ENCODE data around the gene APC.

The APC gene

DNA sequence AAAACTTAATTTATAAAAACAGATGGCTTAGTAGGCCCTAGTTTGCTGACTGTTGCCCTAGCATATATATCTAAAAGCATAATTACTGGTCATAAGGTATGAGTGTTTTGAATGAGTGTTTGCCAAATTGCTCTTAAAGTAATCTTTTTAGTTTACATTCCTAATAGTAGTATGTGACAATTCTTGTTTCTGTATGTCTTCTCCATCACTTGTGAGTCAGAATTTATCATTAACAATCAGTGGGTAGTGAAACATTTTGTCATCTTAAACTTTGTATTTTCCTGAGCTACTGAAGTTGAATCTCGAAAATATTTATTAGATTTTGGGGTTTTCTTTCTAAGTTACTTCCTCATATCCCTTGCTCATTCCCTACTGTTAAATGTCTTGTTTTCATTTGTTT lies 49.6 kb downstream of the APC start:
- no peak for DNase-seq (ENCODE audit: low spot score)

DNA sequence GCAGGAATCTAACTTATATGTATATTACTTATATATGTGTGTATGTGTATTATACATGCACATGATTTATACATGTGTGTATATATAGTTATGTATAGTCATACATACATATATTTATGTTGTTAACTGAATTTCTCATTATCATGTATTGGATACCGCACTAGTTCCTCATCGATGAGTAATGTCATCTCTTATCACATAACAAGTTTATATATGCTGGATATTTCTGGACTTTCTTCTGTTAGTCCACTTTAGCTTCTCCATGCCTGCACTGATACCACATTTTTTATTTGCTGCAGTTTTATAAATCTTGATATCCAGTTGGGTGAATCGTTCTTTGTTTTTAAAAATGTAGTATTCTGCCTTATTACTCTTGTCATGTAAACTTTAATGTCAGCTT lies 50.2 kb downstream of the APC start:
- no peak for DNase-seq (ENCODE audit: low spot score)

DNA sequence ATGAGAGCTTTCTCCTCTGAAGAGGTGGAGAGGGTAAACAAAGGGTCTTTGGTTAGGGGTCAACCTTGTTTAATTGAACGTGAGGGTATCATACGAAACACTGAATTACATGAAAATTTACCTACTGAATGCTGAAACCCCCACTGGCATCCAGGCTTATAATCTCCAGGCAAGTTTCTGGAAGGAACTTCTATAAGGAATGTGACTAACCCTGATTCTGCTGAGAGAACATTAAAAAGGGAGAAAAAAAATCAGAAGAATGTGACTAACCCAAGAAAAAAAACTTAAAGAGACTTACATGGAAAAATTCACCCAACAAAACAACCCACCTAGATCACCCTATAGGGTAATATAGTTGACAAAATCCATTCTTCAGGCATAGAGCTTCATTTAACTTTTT lies 55.5 kb downstream of the APC start:
- no peak for DNase-seq (ENCODE audit: low spot score)

DNA sequence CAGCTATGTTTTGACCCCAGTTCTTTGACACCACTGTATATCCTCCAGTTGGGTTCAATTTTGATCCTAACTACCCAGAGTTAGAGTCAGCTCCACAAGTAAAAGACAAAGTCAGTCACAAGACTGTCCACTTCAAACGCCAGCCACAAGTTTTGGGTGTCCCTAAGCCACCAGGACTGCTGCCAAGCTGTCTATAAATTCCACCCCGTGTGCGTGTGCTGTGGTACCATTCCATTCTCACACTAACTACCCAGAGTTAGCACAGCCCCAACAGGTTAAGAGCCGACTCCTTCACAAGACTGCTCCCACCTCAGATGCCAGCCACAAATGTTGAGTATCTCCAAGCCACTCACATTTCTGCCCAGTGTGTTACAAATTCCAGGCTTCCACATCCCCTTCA lies 56.7 kb downstream of the APC start:
- DNase-seq (ENCODE audit: low spot score) = no peak

DNA sequence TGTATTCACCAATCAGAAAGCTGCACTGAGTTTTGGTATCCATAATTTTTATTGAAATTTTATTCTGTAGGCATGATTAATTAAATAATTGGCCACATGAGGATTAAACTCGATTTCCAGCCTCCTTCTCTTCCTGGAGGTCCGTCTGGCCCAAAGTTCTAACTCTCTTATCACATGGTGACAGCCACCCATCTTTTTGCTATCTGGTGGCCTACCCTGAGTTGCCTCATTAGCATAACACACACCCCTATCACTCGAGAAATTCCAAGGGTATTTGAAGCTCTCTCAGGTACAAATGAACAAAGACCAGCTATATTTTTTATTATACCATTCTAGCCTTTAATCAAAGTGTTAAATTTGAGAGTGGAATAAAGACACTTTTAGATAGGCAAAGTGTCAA lies 57.7 kb downstream of the APC start:
- DNase-seq (ENCODE audit: low spot score) = no peak

DNA sequence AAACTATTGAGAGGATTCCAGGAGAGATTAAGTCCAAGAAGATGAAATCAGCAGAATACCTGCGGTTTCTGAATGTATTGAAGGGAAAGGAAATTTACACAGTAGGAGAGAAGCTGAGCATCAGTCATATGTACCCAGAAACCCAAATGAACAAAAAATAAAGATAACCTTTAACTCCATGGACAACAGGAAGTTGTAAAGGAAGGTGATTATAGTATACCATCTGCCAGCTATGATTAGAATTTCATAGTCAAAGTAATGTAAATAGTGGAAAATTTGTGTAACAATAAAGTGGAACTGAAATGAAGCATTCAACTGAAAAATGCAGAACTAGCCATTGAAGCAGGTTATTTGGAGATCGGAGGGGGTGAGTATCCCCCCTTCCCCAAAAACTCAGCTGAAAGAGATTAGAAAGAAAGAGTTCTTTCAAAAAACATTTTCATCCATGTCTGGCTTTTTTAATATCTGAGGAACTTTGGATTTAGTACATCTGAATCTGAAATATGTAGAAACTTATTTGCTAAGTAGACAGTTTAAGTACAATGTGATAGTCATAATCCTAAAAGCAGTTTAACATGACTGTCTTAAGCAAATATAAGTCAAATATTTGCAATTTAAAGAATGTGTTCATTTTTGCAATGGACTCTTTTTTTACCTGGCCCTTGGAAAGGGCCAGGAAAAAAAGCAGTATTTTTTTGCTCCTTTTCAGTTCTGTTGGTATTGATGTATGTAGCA lies 58.4 kb downstream of the APC start:
- no peak for DNase-seq (ENCODE audit: low spot score)

DNA sequence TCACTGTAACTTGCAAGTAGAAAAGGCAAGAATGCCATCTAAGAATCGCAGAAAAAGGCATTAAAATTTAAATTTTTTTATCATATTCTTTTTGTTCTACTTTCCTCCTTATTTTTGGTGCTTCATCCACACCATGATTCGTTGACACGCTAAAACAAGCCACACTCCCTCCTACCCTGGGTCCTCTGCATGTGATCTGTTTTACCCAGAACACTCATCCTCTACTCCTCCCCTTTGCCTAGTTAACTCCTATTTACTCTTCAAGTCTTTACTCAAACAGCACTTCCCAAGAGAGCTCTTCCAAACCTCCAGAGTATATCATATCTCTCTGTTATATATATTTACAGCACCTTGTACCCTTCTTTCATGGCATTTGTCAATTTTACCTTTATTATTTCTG lies 62.0 kb downstream of the APC start:
- DNase-seq (ENCODE audit: low spot score) = no peak

DNA sequence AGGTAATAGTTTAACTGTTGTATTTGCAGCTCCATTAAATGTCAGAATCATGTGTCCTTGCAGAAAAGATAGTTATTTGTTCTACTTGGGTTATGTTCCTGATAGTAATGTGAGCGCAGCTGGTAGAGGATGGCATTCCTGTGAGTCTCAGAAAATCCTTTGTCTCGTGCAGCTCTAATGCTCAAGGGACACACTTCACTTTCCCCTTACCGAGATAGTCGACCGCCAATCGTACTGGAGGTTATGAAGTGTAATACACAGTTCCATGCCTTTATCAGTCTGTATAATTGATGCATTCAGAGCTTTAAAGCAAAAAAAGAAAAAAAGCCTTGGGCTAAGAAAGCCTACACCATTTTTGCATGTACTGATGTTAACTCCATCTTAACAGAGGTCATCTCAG lies 63.2 kb downstream of the APC start:
- no peak for DNase-seq (ENCODE audit: low spot score)

DNA sequence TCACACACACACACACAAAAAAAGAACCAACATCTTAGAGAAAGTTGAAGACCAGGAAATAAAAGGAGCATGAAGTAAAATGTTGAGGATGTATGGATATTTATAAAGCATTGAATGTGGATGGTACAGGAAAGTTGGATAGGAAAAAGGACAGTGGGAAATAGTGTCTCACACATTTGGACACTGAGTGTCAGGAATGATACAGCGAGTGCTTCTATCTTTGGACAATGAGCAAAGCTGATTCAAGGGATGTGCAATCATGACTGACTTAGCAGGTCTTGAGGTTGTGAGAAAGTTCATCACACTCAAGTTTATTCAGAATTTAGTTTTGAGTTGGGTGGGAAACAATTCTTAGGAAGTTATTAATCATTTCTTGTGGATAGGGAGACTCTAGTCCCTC lies 73.3 kb downstream of the APC start:
- no peak for DNase-seq (ENCODE audit: low spot score)

DNA sequence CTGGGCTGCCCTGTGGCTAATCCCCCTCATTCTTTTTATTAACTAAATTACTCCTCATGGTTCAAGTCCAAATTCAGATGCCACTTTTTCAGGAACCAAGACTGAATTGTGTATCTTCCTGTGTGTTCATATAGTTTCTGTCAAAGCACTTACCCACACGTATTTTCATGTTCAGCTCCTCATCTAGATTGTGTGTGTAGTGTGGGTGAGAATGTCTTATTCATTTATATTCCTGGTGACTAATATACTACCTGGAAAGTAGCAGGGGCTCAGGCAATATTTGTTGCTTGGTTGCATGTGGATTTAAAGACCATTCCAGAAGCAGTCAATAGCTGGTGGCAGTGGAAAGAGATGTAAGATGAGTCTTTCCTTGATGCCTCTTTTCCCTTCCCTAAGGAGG lies 74.9 kb downstream of the APC start:
- DNase-seq (ENCODE audit: low spot score) = no peak

DNA sequence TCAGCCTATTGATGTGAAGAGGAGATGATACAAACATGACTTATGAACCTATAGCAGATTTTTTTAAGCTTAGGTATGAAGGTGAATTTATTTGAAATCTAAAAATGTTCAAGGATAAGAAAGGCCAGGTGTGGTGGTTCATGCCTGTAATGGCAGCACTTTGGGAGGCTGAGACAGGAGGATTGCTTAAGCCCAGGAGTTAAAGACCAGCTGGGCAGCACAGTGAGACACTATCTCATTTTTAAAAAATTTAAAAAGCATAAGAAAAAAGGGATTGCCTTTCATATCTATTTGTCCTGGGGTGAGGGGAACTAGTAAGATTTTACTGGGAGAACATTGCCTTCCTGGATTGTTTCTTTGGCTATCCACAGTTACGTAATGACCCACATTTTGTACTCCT lies 82.6 kb downstream of the APC start:
- DNase-seq (ENCODE audit: low spot score) = no peak

DNA sequence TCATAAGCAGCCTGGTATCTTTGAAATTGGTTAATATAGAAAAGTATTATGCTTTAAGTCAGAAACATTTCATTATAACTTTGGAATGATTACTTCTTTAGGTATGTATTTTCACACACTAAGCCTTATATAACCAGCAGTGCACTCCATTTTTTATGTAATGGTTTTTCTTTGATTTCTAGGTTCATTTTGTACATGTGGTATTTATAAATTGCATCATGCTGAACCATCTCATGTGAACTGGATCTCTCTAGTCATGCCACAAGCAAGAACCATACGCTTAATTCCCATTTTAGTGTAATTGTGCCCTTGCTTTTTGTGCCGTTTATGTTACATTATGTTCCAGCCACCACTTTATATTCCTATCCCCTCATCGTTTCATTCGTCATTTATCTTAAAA lies 84.8 kb downstream of the APC start:
- DNase-seq (ENCODE audit: low spot score) = no peak

DNA sequence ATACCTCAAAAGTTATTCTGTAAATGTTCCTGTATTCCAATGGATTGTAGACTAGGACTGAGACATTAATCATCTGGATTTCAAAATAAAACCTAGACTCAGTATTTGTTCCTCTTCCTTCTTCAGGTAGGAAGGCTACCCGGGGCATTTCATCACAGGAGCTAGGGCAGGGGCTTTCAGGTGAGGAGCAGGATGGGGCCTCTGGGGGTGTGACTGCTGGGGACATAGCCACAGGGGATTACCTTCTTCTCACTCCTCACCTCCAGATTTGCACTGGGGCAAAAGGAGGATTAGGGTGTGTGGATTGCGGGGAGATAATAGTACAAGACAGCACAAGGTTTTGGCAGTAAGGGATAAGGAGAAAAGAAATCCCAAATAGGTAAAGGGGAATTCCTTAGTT lies 85.5 kb downstream of the APC start:
- DNase-seq (ENCODE audit: low spot score) = no peak

DNA sequence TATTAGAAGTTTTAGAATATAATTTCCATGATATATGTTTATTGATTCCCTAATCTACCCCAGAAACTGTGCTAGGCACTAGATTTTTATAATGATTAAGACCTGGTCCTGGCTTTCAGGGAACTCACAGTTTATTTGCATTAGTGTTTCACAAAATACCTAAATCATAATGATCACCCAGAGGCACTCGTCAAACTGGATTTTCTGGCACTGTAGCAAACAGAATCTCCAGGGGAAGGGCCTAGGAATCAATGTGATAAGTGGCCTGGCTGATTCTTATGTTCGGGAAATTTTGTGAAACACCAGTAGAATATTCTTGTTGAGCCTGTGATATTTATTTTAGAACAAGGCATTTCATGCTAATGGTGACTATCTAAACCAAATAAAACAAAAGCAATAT lies 86.0 kb downstream of the APC start:
- no peak for DNase-seq (ENCODE audit: low spot score)

DNA sequence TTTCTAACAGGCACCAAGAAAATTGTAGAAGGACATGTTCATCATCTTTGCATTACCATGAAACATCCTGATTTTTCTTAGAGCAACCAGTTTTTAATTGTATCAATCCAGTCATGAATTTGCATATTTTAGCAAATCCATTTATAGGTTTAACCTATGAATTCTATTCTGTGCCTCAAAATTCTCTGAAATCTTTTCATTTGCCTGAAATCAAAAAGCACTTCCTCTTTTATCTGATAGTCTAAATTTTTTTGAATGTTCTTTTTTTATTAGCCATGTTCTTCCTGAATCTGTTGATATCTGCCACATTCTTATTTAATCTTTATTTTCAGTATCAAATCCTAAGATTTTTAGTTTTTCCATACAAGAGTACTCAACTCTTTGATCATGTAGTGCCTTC lies 86.5 kb downstream of the APC start:
- DNase-seq (ENCODE audit: low spot score) = no peak

DNA sequence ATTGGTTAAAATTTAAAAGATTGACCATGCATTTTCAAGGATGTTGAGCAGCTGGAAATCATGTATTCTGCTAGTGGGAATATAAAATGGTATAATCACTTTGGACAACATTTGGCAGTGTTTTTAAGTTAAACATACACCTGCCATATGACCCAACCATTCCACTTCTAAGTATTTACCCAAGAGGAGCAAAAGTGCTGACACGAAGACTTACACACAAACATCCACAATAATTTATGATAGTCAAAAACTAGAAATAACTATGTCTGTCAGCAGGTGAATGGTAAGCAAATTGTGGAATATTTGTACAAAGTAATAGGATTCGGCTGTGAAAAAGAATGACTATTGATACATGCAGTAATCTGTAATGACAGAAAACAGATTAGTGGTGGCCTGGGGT lies 92.7 kb downstream of the APC start:
- DNase-seq (ENCODE audit: low spot score) = no peak

DNA sequence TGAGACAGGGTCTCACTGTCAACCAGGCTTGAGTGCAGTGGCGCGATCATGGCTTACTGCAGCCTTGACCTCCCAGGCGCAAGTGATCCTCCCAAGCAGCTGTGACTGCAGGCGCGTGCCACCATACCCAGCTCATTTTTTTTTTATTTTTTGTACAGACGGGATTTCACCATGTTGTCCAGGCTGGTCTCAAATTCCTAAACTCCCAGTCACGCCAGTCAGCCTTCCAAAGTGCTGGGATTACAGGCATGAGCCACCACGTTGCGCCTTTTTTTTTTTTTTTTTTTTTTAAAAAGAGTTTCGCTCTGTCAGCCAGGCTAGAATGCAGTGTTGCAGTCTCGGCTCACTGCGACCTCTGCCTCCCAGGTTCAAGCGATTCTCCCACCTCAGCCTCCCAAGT lies 96.3 kb downstream of the APC start:
- no peak for DNase-seq (ENCODE audit: low spot score)

DNA sequence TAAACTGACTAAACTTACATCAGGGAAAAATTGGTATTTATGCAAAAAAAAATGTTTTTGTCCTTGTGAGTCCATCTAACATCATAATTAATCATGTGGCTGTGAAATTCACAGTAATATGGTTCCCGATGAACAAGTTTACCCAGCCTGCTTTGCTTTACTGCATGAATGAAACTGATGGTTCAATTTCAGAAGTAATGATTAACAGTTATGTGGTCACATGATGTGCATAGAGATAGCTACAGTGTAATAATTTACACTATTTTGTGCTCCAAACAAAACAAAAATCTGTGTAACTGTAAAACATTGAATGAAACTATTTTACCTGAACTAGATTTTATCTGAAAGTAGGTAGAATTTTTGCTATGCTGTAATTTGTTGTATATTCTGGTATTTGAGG lies 106.8 kb downstream of the APC start:
- DNase-seq (ENCODE audit: low spot score) = no peak

DNA sequence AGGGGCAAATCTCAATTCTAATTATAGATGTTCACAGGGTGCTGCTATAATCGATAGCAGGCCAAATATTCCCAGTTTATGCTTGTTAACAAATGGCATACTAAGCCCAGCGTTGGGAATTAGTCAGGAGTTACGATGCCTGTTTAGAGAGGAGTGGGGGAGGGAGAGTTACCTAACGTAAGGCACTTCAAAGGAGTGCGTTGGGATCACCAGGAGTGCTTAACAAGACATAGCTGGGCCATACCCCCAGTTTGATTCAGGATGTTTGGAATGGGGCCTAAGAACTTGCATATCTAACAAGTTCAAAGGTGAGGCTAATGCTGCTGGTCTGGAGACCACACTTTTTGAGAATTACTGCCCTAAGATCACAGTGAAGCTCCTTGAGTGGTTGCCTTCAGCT lies 108.9 kb downstream of the APC start:
- DNase-seq (ENCODE audit: low spot score) = no peak

DNA sequence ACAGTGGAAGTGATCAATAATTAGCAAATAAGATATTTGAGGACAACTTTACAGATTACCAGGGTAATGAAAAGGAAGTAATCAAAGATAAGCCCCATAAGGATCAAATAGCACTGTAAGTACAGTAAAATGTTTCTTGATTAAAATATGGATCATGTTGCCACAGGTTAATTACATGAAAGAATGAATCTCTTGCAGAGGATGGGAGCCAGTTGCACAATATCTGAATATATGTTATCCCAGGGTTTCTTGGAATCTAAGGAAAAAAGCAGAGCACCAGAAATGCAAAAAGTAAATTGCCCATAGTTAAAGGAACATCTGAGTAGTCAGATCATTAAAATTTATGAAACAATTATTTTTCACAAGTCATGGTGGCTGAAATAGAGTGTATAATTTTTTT lies 109.6 kb downstream of the APC start:
- DNase-seq (ENCODE audit: low spot score) = no peak

DNA sequence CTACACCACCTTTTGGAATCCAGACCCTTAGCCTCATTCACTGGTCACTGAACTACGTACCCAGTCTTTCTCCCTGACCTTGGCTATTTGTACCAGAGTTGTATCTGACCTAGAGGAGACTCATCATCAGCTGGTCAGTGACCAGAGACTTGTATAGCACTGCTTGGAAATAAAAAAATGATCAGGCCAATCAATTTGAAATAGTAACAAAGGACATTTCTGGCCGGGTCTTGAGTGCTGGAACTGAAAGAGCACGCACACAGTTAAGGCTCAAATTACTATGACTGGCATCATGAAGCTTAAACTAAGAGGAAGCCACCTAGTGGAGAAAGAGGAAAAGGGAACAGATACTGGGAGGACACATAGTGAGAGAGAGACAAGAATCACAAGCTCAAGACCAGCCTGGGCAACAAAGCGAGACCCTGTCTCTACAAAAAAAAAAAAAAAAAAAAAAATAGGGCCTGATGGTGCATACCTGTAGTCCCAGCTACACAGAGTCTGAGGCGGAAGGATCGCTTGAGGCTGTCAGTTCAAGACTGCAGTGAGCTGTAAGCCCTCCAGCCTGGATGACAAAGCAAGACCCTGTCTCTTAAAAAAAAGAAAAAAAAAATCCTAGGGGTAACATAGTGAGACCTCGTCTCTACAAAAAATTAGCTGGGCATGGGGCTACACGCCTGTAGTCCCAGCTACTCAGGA lies 110.6 kb downstream of the APC start:
- DNase-seq (ENCODE audit: low spot score) = peak; percentile 47

DNA sequence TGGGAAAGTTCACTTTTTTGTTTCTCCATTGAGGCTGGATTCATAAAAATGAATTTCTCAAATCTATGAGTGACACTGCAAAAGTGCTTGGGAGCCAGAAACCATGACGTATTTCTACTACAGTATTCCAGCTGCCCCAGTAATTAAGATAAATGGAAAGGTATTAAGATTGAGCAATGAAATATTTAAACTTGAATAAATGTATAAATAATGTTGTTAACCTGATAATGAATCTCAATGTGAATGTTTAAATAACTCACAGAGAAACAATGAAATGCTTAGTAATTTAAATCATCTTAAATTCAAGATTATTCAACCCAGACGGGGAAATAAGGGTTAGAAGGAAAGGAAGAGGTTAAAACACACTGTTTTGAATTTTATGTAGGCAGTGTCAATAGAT lies 112.2 kb downstream of the APC start:
- DNase-seq (ENCODE audit: low spot score) = no peak

DNA sequence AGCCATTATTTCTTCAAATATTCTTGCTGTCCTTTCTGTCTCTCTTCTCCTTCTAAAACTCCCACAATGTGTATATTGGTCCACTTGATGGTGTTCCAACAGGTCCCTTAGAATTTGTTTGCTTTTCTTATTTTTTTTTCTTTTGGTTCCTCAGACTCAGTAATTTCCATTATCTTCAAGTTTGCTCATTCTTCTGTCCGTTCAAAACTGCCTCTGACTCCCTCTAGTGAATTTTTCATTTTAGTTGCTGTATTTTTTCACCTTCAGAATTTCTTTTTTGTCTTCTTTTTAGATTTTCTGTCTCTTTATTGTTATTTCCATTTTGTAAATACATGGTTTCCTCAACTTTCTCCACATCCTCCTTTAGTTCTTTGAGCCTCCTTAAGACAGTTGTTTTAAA lies 117.0 kb downstream of the APC start:
- DNase-seq (ENCODE audit: low spot score) = no peak

DNA sequence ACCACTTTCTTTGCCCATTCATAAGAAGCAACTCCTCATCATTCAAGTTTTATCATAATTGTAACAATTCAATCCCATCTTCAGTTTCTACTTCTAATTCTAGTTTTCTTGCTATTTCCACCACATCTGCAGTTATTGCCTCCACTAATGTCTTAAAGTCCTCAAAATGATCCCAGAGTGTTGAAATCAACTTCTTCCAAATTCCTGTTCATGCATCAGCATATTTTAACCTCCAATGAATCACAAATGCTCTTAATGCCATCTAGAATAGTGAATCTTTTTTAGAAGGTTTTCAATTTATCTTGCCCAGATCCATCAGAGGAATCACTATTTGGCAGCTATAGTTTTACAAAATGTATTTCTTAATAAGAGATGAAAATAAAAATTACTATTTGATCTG lies 120.2 kb downstream of the APC start:
- no peak for DNase-seq (ENCODE audit: low spot score)
